Suprapubic skin (tissue), 4 donors: ENCODE results near the gene SRCAP.

Experiments used
- POLR2A ChIP-seq, 2 donors: fragments of 450-650 bp; IDR thresholded peaks; one replicate each; pipeline ENCODE4 v1.6.1; 2017; ENCODE audit warnings: antibody characterized with exemption in 2 of 2, mild to moderate bottlenecking in 2 of 2, moderate library complexity in 2 of 2
- POLR2AphosphoS5 ChIP-seq, 3 donors: sonication (generic); formaldehyde crosslinking; IDR thresholded peaks; one replicate each; pipeline ENCODE4 v1.6.1; 2017; ENCODE audit warnings: antibody characterized with exemption in 3 of 3
- TF ChIP-seq, protein P1 (sequence below), 2 donors: fragments of 200-600 bp in 1 of 2; fragments of 450-650 bp in 1 of 2; sonication (generic) in 1 of 2; IDR thresholded peaks; one replicate each; pipeline ENCODE4 v1.5.1; 2016 to 2019; ENCODE audit warnings: antibody characterized with exemption in 2 of 2, mild to moderate bottlenecking in 1 of 2, moderate library complexity in 1 of 2

DNA sequence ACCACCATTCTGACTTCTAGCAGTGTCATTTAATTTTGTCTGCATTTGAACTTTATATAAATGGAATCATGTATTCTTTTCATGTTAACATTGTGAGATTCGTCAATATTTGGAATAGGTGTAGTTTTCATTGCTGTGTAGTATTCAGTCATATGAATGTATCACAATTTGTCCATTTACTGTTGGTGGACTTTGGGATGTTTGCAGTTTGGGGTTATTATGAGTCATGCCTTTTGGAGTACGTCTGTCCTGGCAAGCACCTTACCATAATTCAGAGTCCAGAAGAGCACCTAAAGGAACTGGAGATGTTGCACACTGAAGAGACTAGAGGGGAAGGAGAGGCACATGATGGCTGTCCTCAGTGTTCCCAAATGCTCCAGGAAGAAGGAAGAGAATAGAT lies 46.1 kb downstream of the SRCAP start:
- TF ChIP-seq POLR2A (IDR thresholded peaks at IDR 0.05), result no peak
- TF ChIP-seq, protein P1, sequence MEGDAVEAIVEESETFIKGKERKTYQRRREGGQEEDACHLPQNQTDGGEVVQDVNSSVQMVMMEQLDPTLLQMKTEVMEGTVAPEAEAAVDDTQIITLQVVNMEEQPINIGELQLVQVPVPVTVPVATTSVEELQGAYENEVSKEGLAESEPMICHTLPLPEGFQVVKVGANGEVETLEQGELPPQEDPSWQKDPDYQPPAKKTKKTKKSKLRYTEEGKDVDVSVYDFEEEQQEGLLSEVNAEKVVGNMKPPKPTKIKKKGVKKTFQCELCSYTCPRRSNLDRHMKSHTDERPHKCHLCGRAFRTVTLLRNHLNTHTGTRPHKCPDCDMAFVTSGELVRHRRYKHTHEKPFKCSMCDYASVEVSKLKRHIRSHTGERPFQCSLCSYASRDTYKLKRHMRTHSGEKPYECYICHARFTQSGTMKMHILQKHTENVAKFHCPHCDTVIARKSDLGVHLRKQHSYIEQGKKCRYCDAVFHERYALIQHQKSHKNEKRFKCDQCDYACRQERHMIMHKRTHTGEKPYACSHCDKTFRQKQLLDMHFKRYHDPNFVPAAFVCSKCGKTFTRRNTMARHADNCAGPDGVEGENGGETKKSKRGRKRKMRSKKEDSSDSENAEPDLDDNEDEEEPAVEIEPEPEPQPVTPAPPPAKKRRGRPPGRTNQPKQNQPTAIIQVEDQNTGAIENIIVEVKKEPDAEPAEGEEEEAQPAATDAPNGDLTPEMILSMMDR (IDR thresholded peaks at IDR 0.05), result no peak
- TF ChIP-seq POLR2AphosphoS5 (IDR thresholded peaks at IDR 0.05), result no peak
